GM23248 (cell line): Measurements from ENCODE around the gene AKIRIN2. TPM values are rescaled to one million over a fixed set of nuclear protein-coding genes. Genes with fewer than 3 reads are reported as not detected.
"Not testable (repeated sequence)": the region's sequence is repeated elsewhere in the genome, so short reads cannot be mapped to it uniquely, and the experiment has no call there.

Experiments
- DNase-seq: peaks from one replicate; pipeline ENCODE4 v3.0.0-alpha.2; 2015
- H2AFZ ChIP-seq: fragments of 200-600 bp; sonication (generic); 2 replicates; pipeline ENCODE4 v1.6.1; 2016; ENCODE audit warnings: antibody characterized with exemption
- H3F3A ChIP-seq: fragments of 200-600 bp; sonication (generic); 2 replicates; pipeline ENCODE4 v1.6.1; 2016; ENCODE audit warnings: mild to moderate bottlenecking, antibody characterized with exemption, mixed run types; ENCODE audit not compliant: insufficient read depth
- H3K27ac ChIP-seq: fragments of 200-600 bp; sonication (generic); 2 replicates; pipeline ENCODE4 v1.5.1; 2016; ENCODE audit warnings: mild to moderate bottlenecking
- H3K27me3 ChIP-seq: fragments of 200-600 bp; sonication (generic); replicated peaks from 2 replicates; pipeline ENCODE4 v1.6.1; 2016; ENCODE audit warnings: mild to moderate bottlenecking; ENCODE audit not compliant: insufficient read depth
- H3K36me3 ChIP-seq: fragments of 200-600 bp; sonication (generic); 2 replicates; pipeline ENCODE4 v1.6.1; 2016; ENCODE audit warnings: low read depth, mild to moderate bottlenecking
- H3K4me1 ChIP-seq: fragments of 200-600 bp; sonication (generic); 2 replicates; pipeline ENCODE4 v1.6.1; 2016; ENCODE audit warnings: mild to moderate bottlenecking; ENCODE audit not compliant: insufficient read depth
- H3K4me2 ChIP-seq: fragments of 200-600 bp; sonication (generic); one replicate; pipeline ENCODE4 v1.6.1; 2016; ENCODE audit warnings: mild to moderate bottlenecking; ENCODE audit not compliant: unreplicated experiment
- H3K4me3 ChIP-seq: fragments of 200-600 bp; sonication (generic); 2 replicates; pipeline ENCODE4 v1.5.1; 2016; ENCODE audit warnings: mild to moderate bottlenecking
- H3K79me2 ChIP-seq: fragments of 200-600 bp; sonication (generic); 2 replicates; pipeline ENCODE4 v1.6.1; 2016; ENCODE audit warnings: mild to moderate bottlenecking; ENCODE audit not compliant: insufficient read depth
- H3K9ac ChIP-seq: fragments of 200-600 bp; sonication (generic); 2 replicates; pipeline ENCODE4 v1.6.1; 2016; ENCODE audit warnings: mild to moderate bottlenecking
- H3K9me2 ChIP-seq: fragments of 200-600 bp; sonication (generic); 2 replicates; pipeline ENCODE4 v1.6.1; 2016; ENCODE audit warnings: mixed run types, mild to moderate bottlenecking, moderate library complexity; ENCODE audit not compliant: insufficient read depth
- H3K9me3 ChIP-seq: fragments of 200-600 bp; sonication (generic); one replicate; pipeline ENCODE4 v1.6.1; 2017; ENCODE audit warnings: low read depth
- H4K20me1 ChIP-seq: fragments of 200-600 bp; sonication (generic); 2 replicates; pipeline ENCODE4 v1.6.0; 2016; ENCODE audit not compliant: insufficient read depth
- EZH2 ChIP-seq: fragments of 200-600 bp; sonication (generic); IDR thresholded peaks from 2 replicates; pipeline ENCODE4 v1.6.1; 2018; ENCODE audit warnings: antibody characterized with exemption, mild to moderate bottlenecking; ENCODE audit not compliant: insufficient read depth, poor library complexity, severe bottlenecking
- EZH2phosphoT487 ChIP-seq: fragments of 200-600 bp; sonication (generic); IDR thresholded peaks from 2 replicates; pipeline ENCODE4 v1.6.1; 2018; ENCODE audit warnings: antibody characterized with exemption, moderate library complexity, mild to moderate bottlenecking, low read depth; ENCODE audit not compliant: insufficient read depth
- WGBS, 2 experiments: methylation state at CpG; one replicate each; pipeline ENCODE4 v1.1.6; 2015 to 2017; ENCODE audit warnings: low lambda C conversion rate in 2 of 2, low coverage in 1 of 2; ENCODE audit errors: missing lambda C conversion rate in 2 of 2; 5-methylcytosine and 5-hydroxymethylcytosine counted together
- in situ Hi-C: fragments of 300-500 bp; cut with MboI; formaldehyde crosslinking; loops from 2 replicates; pipeline ENCODE4 v1.15.0; 2020
- polyA plus RNA-seq: library from polyadenylated mRNA; unstranded; fragments of >200 nt; fragmentation: Nextera tagmentation; extraction: Ambion mirVana; gene quantifications from 2 replicates; pipeline ENCODE4 v1.2.1, GENCODE V29; 2016
- total RNA-seq: library from RNA; depleted of rRNA; stranded (reverse); fragments of >200 nt; shearing (Covaris generic); gene quantifications from 2 replicates; pipeline ENCODE4 v1.2.3, GENCODE V29; 2014

The AKIRIN2 gene
- total and polyA plus RNA-seq, 2 experiments from 2014 or later: 21.4 to 60.6 TPM

DNA sequence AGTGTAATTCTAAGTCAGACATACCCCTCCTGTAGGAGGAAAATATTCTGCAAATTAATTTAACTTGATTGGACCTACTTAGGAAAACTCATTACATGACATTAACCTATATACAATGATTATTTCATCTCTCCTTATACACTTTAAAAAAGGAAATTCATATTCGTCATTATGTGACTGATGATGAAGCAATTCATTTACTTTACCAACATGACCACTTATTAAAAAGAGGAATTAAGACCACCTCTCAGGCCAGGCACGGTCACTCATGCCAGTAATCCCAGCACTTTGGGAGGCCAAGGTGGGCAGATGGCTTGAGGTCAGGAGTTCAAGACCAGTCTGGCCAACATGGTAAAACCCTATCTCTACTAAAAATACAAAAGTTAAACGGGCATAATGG is 11.6 kb downstream of the AKIRIN2 start:
- Histone ChIP-seq H3F3A (peaks cover 6% of the 10 kb centered on the region), H3K9me3 (no peaks in the 10 kb centered on the region), H3K9ac (no peak overlapping the region), H3K27ac (no peak overlapping the region), H3K36me3 (no peaks in the 10 kb centered on the region), H3K4me3 (no peak overlapping the region), H3K79me2 (peaks cover 100% of the 10 kb centered on the region), H2AFZ (no peak overlapping the region), H3K9me2 (no peaks in the 10 kb centered on the region), H3K4me2 (no peak overlapping the region), H3K4me1 (peaks cover 24% of the 10 kb centered on the region), H4K20me1 (peaks cover 57% of the 10 kb centered on the region; the same call in 1 of the 2 replicates), H3K27me3 (no peaks in the 10 kb centered on the region)
- WGBS, 2 experiments: 86 to 94% methylated on average over 3 of the region's 3 CpGs
- DNase-seq: no peak
- TF ChIP-seq EZH2phosphoT487 (no peak), EZH2 (no peak)
- in situ Hi-C loops: no loop called here

DNA sequence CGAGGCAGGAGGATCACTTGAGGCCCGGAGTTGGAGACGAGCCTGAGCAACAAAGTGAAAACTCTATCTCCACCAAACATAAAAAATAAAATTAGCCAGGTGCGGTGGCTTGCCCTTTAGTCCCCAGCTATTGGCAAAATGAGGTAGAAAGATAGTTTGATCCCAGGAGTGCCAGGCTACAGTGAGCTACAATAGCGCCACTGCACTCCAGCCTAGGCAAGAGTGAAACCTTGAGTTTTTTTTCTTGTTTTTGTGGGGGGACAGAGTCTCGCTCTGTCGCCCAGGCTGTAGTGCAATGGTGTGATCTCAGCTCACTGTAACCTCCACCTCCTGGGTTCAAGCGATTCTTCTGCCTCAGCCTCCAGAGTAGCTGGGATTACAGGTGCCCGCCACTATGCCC is 14.1 kb downstream of the AKIRIN2 start:
- Histone ChIP-seq H4K20me1 (peaks cover 76% of the 10 kb centered on the region), H3K79me2 (peaks cover 100% of the 10 kb centered on the region), H3F3A (peaks cover 19% of the 10 kb centered on the region)
- 92 to 94% methylated on average over 9 of the region's 9 CpGs for WGBS, 2 experiments
- H3K9me2 ChIP-seq, H3K4me2 ChIP-seq, H2AFZ ChIP-seq, in situ Hi-C loops, H3K27me3 ChIP-seq, H3K36me3 ChIP-seq, H3K27ac ChIP-seq, H3K9me3 ChIP-seq, H3K9ac ChIP-seq, DNase-seq, H3K4me3 ChIP-seq, H3K4me1 ChIP-seq: not testable (repeated sequence)

- no peak for TF ChIP-seq EZH2
- TF ChIP-seq EZH2phosphoT487: no peak
- H3K4me1 ChIP-seq: peaks cover 13% of the 10 kb centered on the region
- H3F3A ChIP-seq: peaks cover 19% of the 10 kb centered on the region
- no peak for DNase-seq
- H3K9me3 ChIP-seq: no peaks in the 10 kb centered on the region
- in situ Hi-C loops: no loop called here
- no peak overlapping the region for H3K27ac ChIP-seq
- no peak overlapping the region for H3K9ac ChIP-seq
- H4K20me1 ChIP-seq: peaks cover 76% of the 10 kb centered on the region
- H3K9me2 ChIP-seq: no peaks in the 10 kb centered on the region
- no peak overlapping the region for H2AFZ ChIP-seq
- no peak overlapping the region for H3K4me3 ChIP-seq
- WGBS, 2 experiments: 53 to 63% methylated on average over 3 of the region's 3 CpGs
- H3K27me3 ChIP-seq: no peaks in the 10 kb centered on the region
- peaks cover 5% of the 10 kb centered on the region; the same call in 1 of the 2 replicates for H3K36me3 ChIP-seq
- H3K79me2 ChIP-seq: peaks cover 100% of the 10 kb centered on the region
- no peak overlapping the region for H3K4me2 ChIP-seq
These were observed 14.7 kb downstream of the AKIRIN2 start for GRCh38 chr6:87687296-87687695.

DNA sequence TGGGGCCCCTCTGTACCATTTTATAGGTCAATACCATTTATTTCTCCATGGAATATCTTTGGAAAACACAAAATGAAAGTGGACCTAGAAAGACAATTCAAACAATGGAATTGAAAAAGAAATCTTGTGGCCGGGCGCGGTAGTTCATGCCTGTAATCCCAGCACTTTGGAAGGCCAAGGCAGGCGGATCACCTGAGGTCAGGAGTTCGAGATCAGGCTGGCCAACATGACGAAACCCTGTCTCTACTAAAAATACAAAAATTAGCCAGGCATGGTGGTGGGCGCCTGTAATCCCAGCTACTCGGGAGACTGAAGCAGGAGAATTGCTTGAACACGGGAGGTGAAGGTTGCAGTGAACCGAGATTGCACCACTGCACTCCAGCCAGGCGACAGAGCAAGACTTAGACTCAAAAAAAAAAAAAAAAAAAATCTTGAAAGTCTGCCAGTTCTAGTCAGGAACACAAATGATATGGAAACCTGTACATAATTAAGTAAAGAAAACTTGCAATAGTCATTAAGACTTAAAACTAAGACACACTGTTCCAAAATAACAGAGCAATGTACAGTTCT is 15.3 kb downstream of the AKIRIN2 start:
- H2AFZ ChIP-seq, H3K27me3 ChIP-seq, H3K36me3 ChIP-seq, H3K27ac ChIP-seq, in situ Hi-C loops, H3K9me2 ChIP-seq, H3K9me3 ChIP-seq, DNase-seq, H3K4me3 ChIP-seq, H3K9ac ChIP-seq, H3K4me2 ChIP-seq: not testable (repeated sequence)
- Histone ChIP-seq H3K4me1 (peaks cover 17% of the 10 kb centered on the region), H4K20me1 (peaks cover 76% of the 10 kb centered on the region), H3F3A (peaks cover 21% of the 10 kb centered on the region), H3K79me2 (peaks cover 100% of the 10 kb centered on the region)
- 97 to 98% methylated on average over 11 of the region's 11 CpGs for WGBS, 2 experiments
